ENCODE measurements around the gene PCDH17. TPM values are rescaled to one million over a fixed set of nuclear protein-coding genes. Genes with fewer than 3 reads are reported as not detected.

The PCDH17 gene
- total and polyA plus RNA-seq, 10 of the 15 experiments (the other 5 are each of a cell fraction or from before 2014, with no cell fraction given): under 0.01 to 0.58 (median 0.07) TPM; not detected in 6

DNA sequence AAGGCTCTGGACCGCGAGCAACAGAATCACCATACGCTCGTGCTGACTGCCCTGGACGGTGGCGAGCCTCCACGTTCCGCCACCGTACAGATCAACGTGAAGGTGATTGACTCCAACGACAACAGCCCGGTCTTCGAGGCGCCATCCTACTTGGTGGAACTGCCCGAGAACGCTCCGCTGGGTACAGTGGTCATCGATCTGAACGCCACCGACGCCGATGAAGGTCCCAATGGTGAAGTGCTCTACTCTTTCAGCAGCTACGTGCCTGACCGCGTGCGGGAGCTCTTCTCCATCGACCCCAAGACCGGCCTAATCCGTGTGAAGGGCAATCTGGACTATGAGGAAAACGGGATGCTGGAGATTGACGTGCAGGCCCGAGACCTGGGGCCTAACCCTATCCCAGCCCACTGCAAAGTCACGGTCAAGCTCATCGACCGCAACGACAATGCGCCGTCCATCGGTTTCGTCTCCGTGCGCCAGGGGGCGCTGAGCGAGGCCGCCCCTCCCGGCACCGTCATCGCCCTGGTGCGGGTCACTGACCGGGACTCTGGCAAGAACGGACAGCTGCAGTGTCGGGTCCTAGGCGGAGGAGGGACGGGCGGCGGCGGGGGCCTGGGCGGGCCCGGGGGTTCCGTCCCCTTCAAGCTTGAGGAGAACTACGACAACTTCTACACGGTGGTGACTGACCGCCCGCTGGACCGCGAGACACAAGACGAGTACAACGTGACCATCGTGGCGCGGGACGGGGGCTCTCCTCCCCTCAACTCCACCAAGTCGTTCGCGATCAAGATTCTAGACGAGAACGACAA, 1.8 kb downstream of the PCDH17 start (continued):
- TF ChIP-seq, protein P1, sequence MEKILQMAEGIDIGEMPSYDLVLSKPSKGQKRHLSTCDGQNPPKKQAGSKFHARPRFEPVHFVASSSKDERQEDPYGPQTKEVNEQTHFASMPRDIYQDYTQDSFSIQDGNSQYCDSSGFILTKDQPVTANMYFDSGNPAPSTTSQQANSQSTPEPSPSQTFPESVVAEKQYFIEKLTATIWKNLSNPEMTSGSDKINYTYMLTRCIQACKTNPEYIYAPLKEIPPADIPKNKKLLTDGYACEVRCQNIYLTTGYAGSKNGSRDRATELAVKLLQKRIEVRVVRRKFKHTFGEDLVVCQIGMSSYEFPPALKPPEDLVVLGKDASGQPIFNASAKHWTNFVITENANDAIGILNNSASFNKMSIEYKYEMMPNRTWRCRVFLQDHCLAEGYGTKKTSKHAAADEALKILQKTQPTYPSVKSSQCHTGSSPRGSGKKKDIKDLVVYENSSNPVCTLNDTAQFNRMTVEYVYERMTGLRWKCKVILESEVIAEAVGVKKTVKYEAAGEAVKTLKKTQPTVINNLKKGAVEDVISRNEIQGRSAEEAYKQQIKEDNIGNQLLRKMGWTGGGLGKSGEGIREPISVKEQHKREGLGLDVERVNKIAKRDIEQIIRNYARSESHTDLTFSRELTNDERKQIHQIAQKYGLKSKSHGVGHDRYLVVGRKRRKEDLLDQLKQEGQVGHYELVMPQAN (conservative IDR thresholded peaks at IDR 0.05): no peak
- TF ChIP-seq ZNF24 (IDR thresholded peaks at IDR 0.05) (no peak), SMARCA5 (IDR thresholded peaks at IDR 0.05) (no peak), JUND (IDR thresholded peaks at IDR 0.05; ENCODE audit: low read depth, low read length) (no peak), KLF5 (IDR thresholded peaks at IDR 0.05; ENCODE audit: partially characterized antibody) (no peak), IKZF1 (conservative IDR thresholded peaks at IDR 0.05) (no peak)

DNA sequence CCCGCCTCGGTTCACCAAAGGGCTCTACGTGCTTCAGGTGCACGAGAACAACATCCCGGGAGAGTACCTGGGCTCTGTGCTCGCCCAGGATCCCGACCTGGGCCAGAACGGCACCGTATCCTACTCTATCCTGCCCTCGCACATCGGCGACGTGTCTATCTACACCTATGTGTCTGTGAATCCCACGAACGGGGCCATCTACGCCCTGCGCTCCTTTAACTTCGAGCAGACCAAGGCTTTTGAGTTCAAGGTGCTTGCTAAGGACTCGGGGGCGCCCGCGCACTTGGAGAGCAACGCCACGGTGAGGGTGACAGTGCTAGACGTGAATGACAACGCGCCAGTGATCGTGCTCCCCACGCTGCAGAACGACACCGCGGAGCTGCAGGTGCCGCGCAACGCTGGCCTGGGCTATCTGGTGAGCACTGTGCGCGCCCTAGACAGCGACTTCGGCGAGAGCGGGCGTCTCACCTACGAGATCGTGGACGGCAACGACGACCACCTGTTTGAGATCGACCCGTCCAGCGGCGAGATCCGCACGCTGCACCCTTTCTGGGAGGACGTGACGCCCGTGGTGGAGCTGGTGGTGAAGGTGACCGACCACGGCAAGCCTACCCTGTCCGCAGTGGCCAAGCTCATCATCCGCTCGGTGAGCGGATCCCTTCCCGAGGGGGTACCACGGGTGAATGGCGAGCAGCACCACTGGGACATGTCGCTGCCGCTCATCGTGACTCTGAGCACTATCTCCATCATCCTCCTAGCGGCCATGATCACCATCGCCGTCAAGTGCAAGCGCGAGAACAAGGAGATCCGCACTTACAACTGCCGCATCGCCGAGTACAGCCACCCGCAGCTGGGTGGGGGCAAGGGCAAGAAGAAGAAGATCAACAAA, 2.6 kb downstream of the PCDH17 start:
- H4K20me1 ChIP-seq (ENCODE audit: control insufficient read depth, insufficient read depth): no peaks in the 10 kb centered on the region
- no peaks in the 10 kb centered on the region for H3K4me1 ChIP-seq (ENCODE audit: control insufficient read depth, insufficient read depth, low read length)
- H3K4me2 ChIP-seq (ENCODE audit: control insufficient read depth, insufficient read depth): no peak overlapping the region
- intact Hi-C loops (cut with micrococcal nuclease; ENCODE audit: unreplicated experiment): no loop called here
- H3K36me3 ChIP-seq (ENCODE audit: control insufficient read depth in 2 of 2, insufficient read depth in 2 of 2, low read length in 1 of 2): no peaks in the 10 kb centered on the region
- no peak for DNase-seq (ENCODE audit: low read depth, low spot score)
- H3K27ac ChIP-seq (ENCODE audit: control insufficient read depth, insufficient read depth): no peak overlapping the region
- FAIRE-seq: no peak
- RAD21 ChIA-PET (ENCODE audit: unreplicated experiment): no interaction called here
- in situ Hi-C loops (cut with MboI): loop anchor here (5.0 to 25.0 kb wide), 2 partner anchors 1328 to 1683 kb away; no protein-coding TSS in a partner anchor
- 68% methylated on average over 45 of the region's 78 CpGs for WGBS (ENCODE audit: insufficient coverage, insufficient replicate concordance, low lambda C conversion rate, missing lambda C conversion rate)
- no peak overlapping the region for H3K4me3 ChIP-seq
- no peaks in the 10 kb centered on the region for H3K79me2 ChIP-seq (ENCODE audit: control insufficient read depth, insufficient read depth, low read length)
- H3K9ac ChIP-seq (ENCODE audit: control insufficient read depth, insufficient read depth, low read length): no peak overlapping the region
- no TSS peak for BruUV-seq (replicated peaks)
- H2AFZ ChIP-seq (ENCODE audit: control insufficient read depth, low read depth, low read length): no peak overlapping the region
- no peak for ATAC-seq
- SMC1A ChIA-PET (ENCODE audit: uncharacterized antibody, unreplicated experiment): interaction anchor here (2.2 kb wide), 1 partner anchor 10 kb away, joined by 6 read pairs; no protein-coding TSS in a partner anchor
- H3K27me3 ChIP-seq (replicated peaks in 1 of 2; ENCODE audit: control insufficient read depth in 2 of 2, insufficient read depth in 2 of 2, low read length in 1 of 2): peaks cover 0 to 8% of the 10 kb centered on the region in 2 experiments; a peak in 2 of 4 replicates
- peaks cover 2% of the 10 kb centered on the region; the same call in 1 of the 3 replicates for H3K9me3 ChIP-seq (replicated peaks; ENCODE audit: control insufficient read depth, insufficient read depth, low read length)
- POLR2A ChIA-PET: no interaction called here
- CTCF ChIA-PET: interaction anchor here (2.9 kb wide), 1 partner anchor 10 kb away, joined by 11 read pairs; no protein-coding TSS in a partner anchor
- TF ChIP-seq SPI1 (IDR thresholded peaks at IDR 0.05; ENCODE audit: borderline replicate concordance, insufficient read depth, low read depth, low read length): no peak
- TF ChIP-seq, protein P2, sequence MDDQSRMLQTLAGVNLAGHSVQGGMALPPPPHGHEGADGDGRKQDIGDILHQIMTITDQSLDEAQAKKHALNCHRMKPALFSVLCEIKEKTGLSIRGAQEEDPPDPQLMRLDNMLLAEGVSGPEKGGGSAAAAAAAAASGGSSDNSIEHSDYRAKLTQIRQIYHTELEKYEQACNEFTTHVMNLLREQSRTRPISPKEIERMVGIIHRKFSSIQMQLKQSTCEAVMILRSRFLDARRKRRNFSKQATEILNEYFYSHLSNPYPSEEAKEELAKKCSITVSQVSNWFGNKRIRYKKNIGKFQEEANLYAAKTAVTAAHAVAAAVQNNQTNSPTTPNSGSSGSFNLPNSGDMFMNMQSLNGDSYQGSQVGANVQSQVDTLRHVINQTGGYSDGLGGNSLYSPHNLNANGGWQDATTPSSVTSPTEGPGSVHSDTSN (IDR thresholded peaks at IDR 0.05; ENCODE audit: insufficient replicate concordance, low read depth, low read length): no peak
- no peak for TF ChIP-seq MXI1 (IDR thresholded peaks at IDR 0.05; ENCODE audit: low read depth, low read length)
- TF ChIP-seq, protein P3, sequence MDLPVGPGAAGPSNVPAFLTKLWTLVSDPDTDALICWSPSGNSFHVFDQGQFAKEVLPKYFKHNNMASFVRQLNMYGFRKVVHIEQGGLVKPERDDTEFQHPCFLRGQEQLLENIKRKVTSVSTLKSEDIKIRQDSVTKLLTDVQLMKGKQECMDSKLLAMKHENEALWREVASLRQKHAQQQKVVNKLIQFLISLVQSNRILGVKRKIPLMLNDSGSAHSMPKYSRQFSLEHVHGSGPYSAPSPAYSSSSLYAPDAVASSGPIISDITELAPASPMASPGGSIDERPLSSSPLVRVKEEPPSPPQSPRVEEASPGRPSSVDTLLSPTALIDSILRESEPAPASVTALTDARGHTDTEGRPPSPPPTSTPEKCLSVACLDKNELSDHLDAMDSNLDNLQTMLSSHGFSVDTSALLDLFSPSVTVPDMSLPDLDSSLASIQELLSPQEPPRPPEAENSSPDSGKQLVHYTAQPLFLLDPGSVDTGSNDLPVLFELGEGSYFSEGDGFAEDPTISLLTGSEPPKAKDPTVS (IDR thresholded peaks at IDR 0.05; ENCODE audit: low read depth, low read length): no peak
- no peak for TF ChIP-seq IRF4 (IDR thresholded peaks at IDR 0.05; ENCODE audit: low read depth, low read length)
- TF ChIP-seq, protein P4, sequence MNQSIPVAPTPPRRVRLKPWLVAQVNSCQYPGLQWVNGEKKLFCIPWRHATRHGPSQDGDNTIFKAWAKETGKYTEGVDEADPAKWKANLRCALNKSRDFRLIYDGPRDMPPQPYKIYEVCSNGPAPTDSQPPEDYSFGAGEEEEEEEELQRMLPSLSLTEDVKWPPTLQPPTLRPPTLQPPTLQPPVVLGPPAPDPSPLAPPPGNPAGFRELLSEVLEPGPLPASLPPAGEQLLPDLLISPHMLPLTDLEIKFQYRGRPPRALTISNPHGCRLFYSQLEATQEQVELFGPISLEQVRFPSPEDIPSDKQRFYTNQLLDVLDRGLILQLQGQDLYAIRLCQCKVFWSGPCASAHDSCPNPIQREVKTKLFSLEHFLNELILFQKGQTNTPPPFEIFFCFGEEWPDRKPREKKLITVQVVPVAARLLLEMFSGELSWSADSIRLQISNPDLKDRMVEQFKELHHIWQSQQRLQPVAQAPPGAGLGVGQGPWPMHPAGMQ (IDR thresholded peaks at IDR 0.05; ENCODE audit: borderline replicate concordance): no peak
- no peak for TF ChIP-seq POLR2A (IDR thresholded peaks at IDR 0.05; ENCODE audit: low read depth, low read length)

Measured in GM12878 (cell line).